Measurements from ENCODE around the gene ZNRF1.
A peak's percentile ranks its signal among the peaks of the same experiment; 100 is the strongest.
"Not testable (repeated sequence)": the region's sequence is repeated elsewhere in the genome, so short reads cannot be mapped to it uniquely, and the experiment has no call there.

Gene ZNRF1

DNA sequence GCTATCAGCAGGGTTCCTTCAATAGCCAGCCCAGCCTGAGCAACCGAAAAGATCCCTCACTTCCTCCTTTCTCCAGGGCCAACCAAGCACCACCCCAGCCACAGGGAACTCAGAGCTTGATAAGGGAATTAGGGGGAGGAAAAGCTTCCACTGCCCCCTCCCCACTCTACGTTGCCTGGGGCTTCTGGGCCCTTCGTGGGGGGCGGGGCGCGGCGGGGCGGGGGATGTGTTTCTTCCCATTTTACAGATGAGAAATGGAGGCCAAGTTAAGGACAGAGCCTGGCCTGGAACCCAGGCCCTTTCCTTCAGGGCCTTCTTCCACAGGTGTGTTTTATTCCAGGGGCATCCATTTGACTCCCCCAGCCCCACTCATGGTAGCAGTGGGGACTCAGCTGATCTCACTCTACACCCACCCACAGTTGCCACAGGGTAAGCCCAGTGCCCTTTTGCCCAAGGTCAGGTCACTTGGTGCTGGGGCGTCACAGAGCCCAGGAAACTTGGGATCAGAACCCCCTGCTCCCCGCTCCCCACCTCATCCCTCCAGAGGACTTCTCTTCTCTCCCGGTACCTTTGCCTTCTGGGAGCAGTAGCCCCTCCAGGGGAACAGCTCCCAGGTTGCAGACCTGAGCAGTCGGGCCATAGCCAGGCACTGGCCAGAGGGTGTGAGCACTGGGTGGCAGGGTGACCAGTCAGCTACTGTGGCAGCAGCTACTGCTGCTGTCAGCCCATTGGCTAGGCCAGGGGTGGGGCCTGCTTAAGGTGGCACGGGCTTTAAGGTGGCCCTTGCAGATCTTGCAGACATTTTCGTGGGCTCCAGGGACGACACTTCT lies 117.5 kb downstream of the ZNRF1 start, which contains the start of gene LDHD:
Gene LDHD, minus strand, starts transcription at position 700 of the 830 bp plus-strand sequence. Its CDS starts 60 bp downstream, at position 640.
- peak; percentile 35 for DNase-seq

DNA sequence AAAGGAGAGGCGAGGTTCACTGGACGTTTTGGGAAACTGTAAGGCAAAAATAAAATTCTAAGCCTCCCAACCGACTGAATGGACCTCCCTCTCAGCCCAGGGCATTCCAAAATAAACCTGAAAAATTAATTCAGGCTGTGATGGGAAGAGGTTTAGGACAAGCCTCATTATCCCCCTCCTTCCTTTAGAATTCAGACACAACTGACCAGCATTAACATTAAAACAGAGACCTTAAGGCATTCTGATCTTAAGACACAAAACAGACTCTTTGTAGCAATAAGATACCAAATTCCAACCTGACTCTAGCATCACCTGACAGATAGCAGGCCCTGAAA lies 118.1 kb downstream of the ZNRF1 start:
- no peak for DNase-seq

DNA sequence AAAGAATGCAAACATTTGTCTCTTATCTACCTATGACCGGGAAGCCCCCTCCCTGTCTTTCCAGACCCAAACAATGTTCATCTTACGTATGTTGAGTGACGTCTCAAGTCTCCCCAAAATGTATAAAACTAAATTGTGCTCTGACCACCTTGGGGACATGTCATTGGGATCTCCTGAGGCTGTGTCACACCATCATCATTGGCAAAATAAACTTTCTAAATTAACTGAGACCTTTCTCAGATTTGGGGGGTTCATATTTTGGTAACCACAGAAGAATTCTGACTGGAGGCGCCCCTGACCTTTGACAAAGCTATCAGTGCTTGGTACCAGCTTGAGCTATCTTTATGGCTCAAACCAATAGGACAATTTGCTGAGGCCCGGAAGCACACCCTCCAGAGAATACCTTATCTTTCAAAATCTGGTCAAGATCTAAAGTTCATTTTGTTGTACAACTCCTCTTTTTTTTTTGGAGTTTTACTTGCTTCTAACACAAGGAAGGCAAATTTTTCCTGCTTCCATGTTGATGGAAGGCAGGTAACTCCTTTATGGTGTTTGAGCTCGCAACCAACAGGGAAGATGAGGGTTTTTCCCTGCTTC lies 120.2 kb downstream of the ZNRF1 start:
- no peak for DNase-seq

DNA sequence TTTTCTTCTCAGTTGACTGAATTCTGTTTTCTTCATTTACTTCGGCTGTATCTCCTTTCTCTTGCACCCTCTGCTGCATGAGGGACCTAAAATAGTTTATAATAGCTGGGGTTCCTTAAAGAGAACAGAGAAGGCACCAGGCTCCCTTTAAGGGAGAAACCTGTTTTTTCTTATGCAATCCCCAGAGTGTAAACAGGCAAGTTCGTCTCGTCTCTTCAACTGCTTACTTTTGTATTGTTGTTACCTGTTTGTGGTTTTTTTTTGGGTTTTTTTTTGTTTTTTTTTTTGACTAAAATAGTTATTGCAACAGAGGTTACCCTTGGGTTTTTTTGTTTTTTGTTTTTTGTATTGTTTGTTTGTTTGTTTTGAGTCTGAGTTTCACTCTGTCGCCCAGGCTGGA lies 121.4 kb downstream of the ZNRF1 start:
- DNase-seq = no peak

DNA sequence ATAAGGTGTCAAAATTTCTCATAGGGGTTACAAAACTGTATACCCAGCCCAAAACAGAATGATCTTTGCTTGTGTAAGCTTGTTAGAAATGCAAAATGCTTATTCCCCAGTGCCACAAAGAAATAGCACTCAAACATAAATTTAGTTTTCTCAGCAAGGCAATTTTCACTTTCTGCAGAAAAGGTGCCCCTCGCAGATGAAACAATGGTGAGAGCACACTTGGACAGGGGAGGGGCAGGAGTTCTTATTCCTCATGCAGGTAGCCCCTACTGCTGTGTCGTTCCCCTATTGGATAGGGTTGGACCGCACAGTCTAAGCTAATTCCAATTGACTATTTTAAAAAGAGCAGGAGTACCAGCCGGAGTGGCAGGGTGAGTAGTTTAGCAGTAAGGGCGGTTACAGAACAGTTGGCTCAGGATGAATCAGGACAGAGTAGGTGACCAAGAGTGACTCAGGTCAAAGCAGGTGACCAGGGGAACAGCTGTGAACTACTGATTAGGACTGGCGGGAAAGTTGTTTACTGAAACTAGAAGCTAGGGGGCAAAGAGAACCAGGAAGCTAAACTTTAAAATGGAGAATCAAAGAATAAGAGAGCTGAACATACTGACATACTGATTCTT lies 123.2 kb downstream of the ZNRF1 start:
- no peak for DNase-seq

DNA sequence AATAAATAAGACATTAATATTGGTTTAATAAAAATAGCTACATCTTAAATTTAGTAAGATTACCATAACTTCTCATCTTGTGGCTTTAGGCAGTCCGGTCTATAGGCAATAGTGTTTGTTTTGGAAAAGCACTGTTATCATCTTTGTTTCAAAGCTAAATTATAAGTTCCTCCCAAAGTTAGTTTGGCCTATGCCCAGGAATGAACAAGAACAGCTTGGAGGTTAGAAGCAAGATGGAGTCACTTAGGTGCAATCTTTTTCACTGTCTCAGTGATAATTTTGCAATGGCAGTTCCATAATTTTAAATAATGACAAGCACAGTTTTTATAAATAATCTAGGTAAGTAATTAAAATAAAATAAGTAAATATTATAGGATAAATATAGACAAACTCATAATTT lies 123.8 kb downstream of the ZNRF1 start:
- no peak for DNase-seq

DNA sequence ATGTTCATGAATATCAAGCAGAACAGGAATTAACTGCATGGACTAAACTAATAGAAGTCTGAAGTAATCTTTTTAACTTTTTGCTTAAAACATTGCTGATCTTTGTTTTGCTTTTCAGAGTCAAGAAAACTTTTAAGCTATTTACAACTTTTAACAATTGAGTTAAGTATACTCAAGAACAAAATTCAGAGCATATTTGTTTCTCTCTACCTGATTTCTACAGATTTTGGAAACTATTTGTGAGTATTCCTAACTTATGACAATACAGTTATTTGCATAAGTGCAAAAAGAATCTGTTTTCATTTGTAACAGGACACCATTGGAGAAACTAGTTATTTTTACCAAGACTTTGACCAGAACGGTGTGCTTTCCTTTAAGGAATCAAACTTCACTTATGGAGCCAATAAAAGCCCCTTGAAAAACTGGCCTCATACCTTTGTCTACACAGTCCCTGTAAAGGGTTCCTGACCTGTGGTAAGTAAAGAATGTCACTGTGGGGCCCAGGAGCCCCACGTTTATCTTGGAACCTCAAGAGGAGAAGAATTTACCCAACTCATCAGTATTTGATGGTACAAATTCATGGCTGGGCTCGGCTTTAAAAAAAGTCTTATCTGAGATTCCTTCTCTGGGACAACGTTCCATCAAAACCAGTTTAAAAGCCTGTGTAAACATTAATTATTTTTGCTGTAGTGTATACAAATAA lies 129.0 kb downstream of the ZNRF1 start:
- DNase-seq = no peak

DNA sequence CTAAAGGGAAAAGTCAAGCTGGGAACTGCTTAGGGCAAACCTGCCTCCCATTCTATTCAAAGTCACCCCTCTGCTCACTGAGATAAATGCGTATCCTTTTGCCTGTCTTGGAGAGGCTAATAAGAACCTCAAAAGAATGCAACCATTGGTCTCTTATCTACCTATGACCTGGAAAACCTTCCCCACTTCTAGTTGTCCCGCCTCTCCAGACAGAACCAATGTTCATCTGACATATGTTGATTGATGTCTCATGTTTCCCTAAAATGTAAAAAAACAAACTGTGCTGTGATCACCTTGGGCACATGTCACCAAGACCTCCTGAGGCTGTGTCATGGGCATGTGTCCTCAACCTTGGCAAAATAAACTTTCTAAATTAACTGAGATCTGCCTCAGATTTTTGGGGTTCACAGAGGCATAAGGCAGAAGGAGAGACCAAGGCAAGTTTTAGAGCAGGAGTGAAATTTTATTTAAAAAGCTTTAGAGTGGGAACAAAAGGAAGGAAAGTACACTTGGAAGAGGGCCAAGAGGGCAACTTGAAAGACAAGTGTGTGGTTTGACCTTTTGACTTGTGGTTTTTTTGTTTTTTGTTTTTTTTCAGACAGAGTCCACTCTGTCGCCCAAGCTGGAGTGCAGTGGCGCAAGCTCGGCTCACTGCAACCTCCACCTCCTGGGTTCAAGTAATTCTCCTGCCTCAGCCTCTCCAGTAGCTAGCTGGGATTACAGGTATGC lies 130.8 kb downstream of the ZNRF1 start:
- DNase-seq = not testable (repeated sequence)

DNA sequence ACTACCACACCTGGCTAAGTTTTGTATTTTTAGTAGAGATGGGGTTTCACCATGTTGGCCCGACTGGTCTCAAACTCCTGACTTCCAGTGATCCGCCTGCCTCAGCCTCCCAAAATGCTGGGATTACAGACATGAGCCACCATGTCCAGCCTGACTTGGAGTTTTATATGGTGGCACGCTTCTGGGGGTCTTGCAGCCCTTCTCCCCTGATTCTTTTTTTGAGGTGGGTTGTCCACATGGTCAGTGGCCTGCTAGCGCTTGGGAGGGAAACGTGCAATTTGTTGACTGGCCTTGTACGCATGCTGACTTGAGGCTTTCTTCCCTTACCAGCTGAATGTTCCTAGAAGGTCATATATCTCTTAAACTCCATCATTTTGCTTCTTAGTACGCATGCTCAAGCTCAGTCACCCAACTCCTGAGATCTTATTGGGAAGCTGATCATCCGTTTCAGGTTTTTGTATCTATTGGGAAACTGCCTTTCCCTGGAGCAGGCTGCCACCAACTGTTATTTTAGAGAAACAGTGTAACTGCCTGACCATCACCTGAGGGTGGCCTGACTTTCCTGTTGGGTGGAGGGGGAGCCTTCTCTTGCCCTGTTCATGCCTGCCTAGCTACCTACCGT lies 131.4 kb downstream of the ZNRF1 start:
- DNase-seq = no peak

DNA sequence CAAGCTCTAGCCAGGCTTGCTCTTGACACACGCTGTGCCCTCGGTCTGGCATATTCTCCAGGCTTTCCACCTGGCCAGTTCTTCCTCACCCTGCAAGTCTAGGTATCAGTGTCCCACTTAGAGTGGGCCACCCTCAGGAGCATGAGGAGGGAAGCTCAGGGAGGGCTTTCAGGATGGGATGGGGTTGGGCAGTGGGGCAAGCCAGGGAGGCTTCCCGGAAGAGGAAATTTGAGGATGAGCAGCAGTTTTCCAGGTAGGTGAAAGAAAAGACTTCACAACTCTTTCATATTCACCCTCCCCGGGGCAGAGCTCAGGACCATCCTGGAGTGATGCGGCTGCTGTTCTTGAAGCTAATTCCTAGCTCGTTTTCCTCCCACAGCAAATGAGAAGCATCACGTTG lies 132.3 kb downstream of the ZNRF1 start:
- DNase-seq = no peak

DNA sequence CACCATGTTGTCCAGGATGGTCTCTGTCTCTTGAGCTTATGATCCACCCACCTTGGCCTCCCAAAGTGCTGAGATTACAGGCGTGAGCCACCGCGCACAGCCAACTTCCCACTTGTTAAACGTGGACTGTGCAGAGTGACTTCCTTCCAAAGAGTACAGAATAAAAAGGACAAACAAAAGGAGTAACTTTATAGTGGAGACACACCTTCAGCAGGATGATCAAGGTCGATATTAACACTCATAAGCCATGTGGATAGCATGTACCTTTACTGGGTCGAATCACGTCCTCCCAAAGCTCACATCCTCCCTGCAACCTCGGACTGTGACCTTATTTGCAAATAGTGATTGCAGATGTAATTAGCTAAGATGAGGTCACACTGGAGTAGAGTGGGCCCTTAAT lies 139.4 kb downstream of the ZNRF1 start:
- DNase-seq = no peak

DNA sequence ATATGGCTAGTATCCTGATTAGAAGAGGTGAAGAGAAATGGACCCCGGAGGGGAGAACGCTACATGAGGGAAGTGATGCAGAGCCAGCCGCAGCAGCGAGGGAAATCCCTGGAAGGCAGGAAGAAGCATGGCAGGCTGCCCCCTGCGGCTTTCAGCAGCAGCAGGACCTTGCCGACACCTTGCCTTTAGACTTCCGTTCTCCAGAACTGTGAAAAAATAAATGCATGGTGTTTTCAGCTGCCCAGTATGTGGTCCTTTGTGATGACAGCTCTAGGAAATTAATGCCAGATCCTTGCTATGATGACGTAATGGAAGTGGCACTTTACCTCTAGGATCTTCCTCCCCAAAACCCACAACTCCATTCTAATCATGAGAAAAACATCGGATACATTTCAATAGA lies 139.8 kb downstream of the ZNRF1 start:
- peak; percentile 60 for DNase-seq

DNA sequence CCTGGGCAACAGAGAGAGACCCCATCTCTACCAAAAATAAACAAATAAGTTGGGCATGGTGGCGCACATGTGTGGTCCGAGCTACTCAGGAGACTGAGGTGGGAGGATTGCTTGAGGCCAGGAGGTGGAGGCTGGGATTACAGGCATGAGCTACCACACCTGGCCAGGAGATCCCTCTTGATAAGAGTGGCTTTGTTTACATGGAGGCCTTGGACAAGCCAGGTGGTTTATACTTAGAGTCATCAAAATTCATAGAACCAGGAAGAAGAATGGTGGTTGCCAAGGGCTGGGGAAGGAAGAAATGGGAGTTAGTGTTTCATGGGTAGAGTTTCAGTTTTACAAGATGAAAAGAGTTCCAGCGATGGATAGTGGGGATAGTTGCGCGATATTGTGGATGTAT lies 140.7 kb downstream of the ZNRF1 start:
- DNase-seq = no peak

DNA sequence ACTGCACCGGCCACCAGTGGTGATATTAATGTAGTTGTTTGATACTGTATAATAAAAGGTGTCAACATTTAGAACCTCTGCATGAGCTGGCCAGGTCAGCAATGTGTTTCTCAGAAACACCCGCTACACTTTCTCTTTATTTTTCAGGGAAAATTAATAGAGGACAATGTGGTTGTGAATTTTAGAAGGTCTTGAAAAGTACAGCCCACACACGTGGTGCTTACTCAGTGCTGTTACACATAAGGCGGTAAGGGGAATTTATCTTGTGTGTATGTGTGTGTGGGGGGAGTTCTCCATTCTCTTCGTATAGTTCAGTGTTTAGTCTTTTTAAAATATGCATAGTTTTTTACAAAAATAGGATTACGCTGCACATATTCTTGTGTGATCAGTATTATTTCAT lies 145.1 kb downstream of the ZNRF1 start:
- DNase-seq = no peak

DNA sequence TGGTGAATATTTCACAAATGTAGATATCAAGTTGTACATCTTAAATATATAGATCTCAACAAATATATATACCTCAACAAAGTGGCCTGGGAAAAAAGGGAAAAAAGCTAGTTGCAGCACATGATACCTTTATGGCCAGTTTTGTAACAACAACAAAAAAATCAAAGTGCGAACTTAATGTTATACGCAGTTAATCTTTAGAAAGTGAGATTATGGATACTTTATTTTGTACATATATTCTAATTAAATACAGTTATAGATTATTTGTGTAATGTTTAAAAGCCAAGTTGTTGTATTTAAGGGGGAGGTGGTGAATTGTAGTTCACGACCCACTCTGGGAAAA lies 149.1 kb downstream of the ZNRF1 start:
- no peak for DNase-seq

DNA sequence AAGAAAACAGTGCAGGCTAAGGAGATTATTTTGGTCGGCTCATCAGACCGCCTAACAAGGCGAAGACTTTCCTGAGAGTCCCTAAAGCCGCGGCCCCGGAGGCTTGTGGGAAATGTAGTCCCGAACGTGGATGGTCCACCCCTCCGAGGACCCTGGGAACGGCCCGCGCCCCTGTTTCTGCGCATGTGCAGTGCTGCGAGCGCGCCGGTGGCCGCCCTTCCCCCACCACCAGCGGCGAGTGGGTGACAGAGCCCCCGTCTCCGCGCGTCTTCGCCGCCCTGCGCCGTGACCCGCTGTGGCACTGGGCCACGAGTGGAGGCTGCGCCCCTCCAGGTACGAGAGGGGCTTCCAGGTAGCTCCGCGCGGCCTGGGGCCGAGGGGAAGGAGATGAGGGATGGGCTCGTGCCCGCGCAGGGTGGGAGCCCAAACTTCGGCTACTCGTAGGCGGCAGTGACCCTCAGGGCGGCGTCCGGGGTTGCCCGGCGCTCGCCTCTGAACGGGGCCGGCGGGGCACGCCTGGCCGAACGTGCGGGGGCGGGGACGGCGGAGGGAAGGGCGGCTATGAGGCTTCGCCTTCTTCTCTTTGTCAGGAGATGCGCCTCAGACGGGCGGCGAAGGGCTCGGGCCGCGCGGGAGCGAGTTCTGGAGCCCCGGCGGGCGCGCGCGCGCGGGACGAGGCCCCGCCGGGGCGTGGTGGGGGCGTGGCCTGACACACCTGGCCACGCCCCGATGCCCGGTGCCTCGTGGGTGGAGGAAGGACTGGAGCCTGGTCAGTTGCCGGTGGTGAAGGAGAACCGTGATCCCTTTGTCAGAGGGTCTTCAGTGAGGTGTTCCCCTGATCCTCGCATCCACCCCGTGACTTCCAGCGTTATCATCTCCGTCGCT lies 149.7 kb downstream of the ZNRF1 start, which contains the start of gene ZFP1:
Gene ZFP1, plus strand, starts transcription at position 214 of the 885 bp plus-strand sequence. CDS start 4,428 bp downstream, outside the sequence.
- peak; percentile 98 for DNase-seq

DNA sequence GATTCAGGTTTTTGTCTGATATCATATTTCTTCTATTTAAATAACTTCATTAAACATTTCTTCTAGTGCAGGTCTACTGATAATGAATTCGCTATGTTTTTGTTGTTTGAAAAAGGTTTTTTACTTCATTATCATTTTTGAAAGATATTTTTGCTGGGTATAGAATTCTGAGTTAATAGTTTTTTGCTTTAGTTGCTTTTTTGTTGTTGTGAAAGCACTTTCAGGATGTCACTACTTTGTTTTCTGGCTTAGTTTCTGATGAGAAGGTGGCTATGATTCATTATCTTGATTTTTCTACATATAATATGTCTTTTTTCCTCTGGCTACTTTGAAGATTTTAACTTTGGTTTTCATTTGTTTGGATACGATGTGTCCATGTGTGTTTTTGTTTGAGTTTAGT lies 153.0 kb downstream of the ZNRF1 start:
- DNase-seq = no peak

DNA sequence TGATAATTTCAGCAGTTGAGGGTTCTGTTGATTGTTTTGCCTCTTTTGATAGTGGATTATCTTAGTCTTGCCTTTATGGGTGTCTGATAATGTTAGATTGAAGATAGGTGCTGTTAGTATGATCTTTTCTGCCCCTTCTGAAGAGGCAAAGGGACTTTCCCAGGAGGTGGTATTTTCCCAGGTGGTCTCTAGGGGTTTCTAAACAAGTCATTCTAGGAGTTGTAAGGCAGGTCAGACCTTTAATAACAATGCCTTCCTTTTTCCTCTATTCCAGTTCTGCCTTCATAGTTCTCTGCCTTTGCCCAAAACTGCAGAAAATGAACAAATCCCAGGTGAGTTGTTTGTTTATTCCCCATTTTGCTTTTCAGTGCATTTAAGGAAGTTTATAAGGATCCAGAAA lies 153.8 kb downstream of the ZNRF1 start:
- no peak for DNase-seq

DNA sequence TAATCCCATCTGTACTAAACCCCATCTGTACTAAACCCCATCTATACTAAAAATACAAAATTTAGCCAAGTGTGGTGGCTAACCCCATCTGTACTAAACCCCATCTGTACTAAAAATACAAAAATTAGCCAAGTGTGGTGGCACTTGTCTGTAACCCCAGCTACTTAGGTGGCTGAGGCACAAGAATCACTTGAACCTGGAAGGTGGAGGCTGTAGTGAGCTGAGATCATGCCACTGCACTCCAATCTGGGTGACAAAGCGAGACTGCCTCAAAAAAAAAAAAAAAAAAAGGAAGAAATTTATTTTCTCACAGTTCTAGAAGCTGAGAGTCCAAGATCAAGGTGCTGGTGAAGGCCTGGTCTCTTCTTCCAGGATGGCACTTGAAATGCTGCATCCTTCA lies 161.6 kb downstream of the ZNRF1 start:
- no peak for DNase-seq

All from NCI-H82 (cell line).